Lower leg skin (tissue), 3 donors: ENCODE results near the gene PLCB1.

Experiments used
- CTCF ChIP-seq, 3 donors: fragments of 450-650 bp; IDR thresholded peaks; one replicate each; pipeline ENCODE4 v1.5.1; 2016; ENCODE audit warnings: antibody characterized with exemption in 3 of 3, mild to moderate bottlenecking in 3 of 3, moderate library complexity in 2 of 3
- POLR2A ChIP-seq, 2 donors: fragments of 450-650 bp; IDR thresholded peaks; one replicate each; pipeline ENCODE4 v1.6.1; 2016 to 2017; ENCODE audit warnings: antibody characterized with exemption in 2 of 2, mild to moderate bottlenecking in 1 of 2, moderate library complexity in 1 of 2

- TF ChIP-seq POLR2A (IDR thresholded peaks at IDR 0.05) (no peak), CTCF (IDR thresholded peaks at IDR 0.05) (no peak)
Observed at GRCh38 chr20:8143474-8143873, 11.4 kb downstream of the PLCB1 start.
